Fibroblast of lung (primary cell): ENCODE data around the gene TRPM6.

Experiments
- EZH2 ChIP-seq: IDR thresholded peaks from 2 replicates; pipeline ENCODE4 v1.5.1; 2012; ENCODE audit warnings: low read length, control low read depth, mild to moderate bottlenecking; ENCODE audit errors: missing control alignments
- TF ChIP-seq, protein P1 (sequence below), 2 donors: IDR thresholded peaks in 1 of 2; conservative IDR thresholded peaks in 1 of 2; 1 replicate in 1 of 2; 2 replicates in 1 of 2; pipeline ENCODE4 v1.5.1; 2011 to 2012; ENCODE audit warnings: low read length in 2 of 2, control low read depth in 1 of 2, inconsistent platforms in 1 of 2, low read depth in 1 of 2, mild to moderate bottlenecking in 1 of 2

DNA sequence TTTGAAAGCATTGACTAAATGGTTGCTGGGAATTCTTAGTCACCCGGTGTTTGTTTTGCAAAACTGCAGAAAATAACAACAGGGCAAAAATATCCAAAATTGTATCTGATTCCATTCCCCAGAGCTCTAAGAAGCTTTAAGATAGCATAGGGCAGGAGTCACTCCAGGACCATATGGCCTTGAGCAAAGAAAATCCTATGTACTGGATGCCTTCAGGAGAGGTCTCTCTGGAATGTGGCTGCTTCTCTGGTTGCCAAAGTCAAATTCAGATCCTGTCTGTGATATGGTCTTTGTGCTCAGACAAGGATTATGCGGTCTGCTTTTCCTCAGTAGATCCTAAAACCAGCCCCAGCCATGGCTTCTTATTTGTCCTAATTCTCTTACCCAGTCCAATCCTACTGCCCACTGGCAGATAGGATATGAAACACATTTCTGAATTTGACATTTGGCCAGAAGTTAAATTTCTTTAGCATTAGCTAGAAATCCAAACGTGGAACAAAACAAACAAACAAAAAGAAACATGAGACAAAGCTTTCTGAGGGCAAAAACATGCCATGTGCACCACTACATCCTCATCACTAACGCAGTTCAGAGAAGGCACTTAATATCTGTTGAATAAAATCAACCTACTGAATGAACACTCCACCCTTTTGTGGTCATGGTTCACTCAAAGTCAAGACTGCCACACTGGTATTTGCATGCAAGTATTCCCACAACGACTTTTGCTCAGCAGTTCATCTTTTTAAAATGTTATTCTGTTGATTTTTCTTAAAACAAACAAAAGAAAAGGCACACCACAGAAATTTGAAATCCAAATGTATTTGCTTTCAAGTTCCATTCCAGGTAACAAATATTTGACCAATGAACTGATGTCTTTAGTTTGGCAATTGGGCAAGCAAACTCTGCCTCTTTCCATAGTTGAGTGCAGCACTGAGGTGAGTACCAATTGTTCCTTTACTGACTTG lies 165.7 kb downstream of the TRPM6 start:
- TF ChIP-seq, protein P1, sequence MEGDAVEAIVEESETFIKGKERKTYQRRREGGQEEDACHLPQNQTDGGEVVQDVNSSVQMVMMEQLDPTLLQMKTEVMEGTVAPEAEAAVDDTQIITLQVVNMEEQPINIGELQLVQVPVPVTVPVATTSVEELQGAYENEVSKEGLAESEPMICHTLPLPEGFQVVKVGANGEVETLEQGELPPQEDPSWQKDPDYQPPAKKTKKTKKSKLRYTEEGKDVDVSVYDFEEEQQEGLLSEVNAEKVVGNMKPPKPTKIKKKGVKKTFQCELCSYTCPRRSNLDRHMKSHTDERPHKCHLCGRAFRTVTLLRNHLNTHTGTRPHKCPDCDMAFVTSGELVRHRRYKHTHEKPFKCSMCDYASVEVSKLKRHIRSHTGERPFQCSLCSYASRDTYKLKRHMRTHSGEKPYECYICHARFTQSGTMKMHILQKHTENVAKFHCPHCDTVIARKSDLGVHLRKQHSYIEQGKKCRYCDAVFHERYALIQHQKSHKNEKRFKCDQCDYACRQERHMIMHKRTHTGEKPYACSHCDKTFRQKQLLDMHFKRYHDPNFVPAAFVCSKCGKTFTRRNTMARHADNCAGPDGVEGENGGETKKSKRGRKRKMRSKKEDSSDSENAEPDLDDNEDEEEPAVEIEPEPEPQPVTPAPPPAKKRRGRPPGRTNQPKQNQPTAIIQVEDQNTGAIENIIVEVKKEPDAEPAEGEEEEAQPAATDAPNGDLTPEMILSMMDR (conservative IDR thresholded peaks at IDR 0.05 in 1 of 2, IDR thresholded peaks at IDR 0.05 in 1 of 2; ENCODE audit: low read depth in 1 of 2, low read length in 2 of 2): no peak
- TF ChIP-seq EZH2: no peak
